ENCODE measurements around the gene RARG. TPM values are rescaled to one million over a fixed set of nuclear protein-coding genes. Genes with fewer than 3 reads are reported as not detected.
A peak's percentile ranks its signal among the peaks of the same experiment; 100 is the strongest.

Gene RARG
- total and polyA plus RNA-seq, 9 donors = 8.7 to 37.0 (median 25.8) TPM

DNA sequence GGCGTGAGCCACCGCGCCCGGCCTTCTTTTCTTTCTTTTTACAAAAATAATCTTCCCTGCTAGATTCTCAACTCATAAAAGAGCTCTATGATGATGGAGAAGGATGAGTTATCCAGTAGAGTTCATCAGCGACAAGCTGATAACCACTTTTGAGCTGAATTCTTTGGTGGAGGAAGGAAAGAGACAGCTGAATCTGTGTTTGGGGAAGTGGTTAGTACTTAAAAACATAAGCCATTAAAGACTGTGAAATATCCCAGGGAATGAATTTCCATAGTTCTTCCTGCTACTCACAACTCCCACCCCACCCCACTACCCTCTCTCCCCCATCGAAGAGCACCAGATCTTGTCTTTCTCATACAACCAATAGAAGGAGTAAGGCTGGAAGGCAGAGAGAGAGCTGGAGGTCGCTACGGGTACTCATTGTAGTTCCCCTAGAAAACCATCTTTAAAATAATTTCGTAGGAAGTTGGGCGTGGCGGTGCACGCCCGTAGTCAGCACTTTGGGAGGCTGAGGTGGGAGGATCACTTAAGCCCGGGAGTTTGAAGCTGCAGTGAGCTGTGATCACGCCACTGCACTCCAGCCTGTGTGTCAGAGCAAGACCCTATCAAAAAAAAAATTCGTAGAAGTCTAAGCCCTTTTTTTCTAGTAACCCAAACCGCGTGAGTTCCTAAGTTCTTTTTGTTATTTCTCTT, 35.4 kb upstream of the RARG start:
- DNase-seq = no peak
- Histone ChIP-seq H3K4me1 (ENCODE audit: insufficient read depth) (peaks cover 5% of the 10 kb centered on the region), H3K27me3 (no peaks in the 10 kb centered on the region), H3K9me3 (no peaks in the 10 kb centered on the region), H3K4me3 (peak overlapping the region; percentile 51), H3K27ac (no peak overlapping the region), H3K36me3 (no peaks in the 10 kb centered on the region)
- 45 to 47% (median 46%) methylated on average over 18 of the region's 18 CpGs for WGBS, 3 donors
- intact Hi-C loops (cut with DNase I) = no loop called here
- TF ChIP-seq POLR2A (IDR thresholded peaks at IDR 0.05) (no peak), CTCF (IDR thresholded peaks at IDR 0.05) (no peak), EP300 (IDR thresholded peaks at IDR 0.05) (no peak)

GRCh38 chr12:53265783-53266182, 33.8 kb upstream of the RARG start:
- peaks cover 5% of the 10 kb centered on the region for H3K4me1 ChIP-seq (ENCODE audit: insufficient read depth)
- intact Hi-C loops (cut with DNase I) = no loop called here
- H3K27ac ChIP-seq = no peak overlapping the region
- no peaks in the 10 kb centered on the region for H3K36me3 ChIP-seq
- 74 to 84% (median 78%) methylated on average over 2 of the region's 2 CpGs for WGBS, 3 donors
- TF ChIP-seq CTCF (IDR thresholded peaks at IDR 0.05) (no peak), EP300 (IDR thresholded peaks at IDR 0.05) (no peak), POLR2A (IDR thresholded peaks at IDR 0.05) (no peak)
- H3K27me3 ChIP-seq = no peaks in the 10 kb centered on the region
- H3K4me3 ChIP-seq = no peak overlapping the region
- DNase-seq = no peak
- H3K9me3 ChIP-seq = no peaks in the 10 kb centered on the region

DNA sequence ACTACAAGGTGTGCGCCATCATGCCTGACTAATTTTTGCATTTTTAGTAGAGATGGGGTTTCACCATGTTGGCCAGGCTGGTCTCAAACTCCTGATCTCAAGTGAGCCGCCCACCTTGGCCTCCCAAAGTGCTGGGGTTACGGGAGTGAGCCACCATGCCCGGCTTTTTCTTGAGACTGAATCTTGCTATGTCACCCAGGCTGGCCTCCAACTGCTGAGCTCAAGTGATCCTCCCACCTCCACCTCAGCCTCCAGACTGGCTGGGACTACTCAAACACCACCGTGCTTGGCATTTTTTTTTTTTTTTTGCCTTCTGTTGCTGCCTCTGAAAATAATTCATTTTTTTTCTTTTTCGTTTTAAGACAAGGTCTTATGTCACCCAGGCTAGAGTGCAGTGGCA, 27.9 kb upstream of the RARG start:
- no peak overlapping the region for H3K4me3 ChIP-seq
- DNase-seq = no peak
- H3K36me3 ChIP-seq = no peaks in the 10 kb centered on the region
- no peak overlapping the region for H3K27ac ChIP-seq
- H3K27me3 ChIP-seq = no peaks in the 10 kb centered on the region
- 74 to 84% (median 76%) methylated on average over 6 of the region's 6 CpGs for WGBS, 3 donors
- TF ChIP-seq CTCF (IDR thresholded peaks at IDR 0.05) (no peak), POLR2A (IDR thresholded peaks at IDR 0.05) (no peak), EP300 (IDR thresholded peaks at IDR 0.05) (no peak)
- H3K9me3 ChIP-seq = no peaks in the 10 kb centered on the region
- intact Hi-C loops (cut with DNase I) = no loop called here
- no peaks in the 10 kb centered on the region for H3K4me1 ChIP-seq (ENCODE audit: insufficient read depth)

GRCh38 chr12:53258541-53259539, 26.8 kb upstream of the RARG start:
- intact Hi-C loops (cut with DNase I) = no loop called here
- H3K27ac ChIP-seq = no peak overlapping the region
- 63 to 70% (median 64%) methylated on average over 7 of the region's 7 CpGs for WGBS, 3 donors
- H3K36me3 ChIP-seq = no peaks in the 10 kb centered on the region
- H3K4me3 ChIP-seq = no peak overlapping the region
- no peaks in the 10 kb centered on the region for H3K27me3 ChIP-seq
- no peak for TF ChIP-seq POLR2A (IDR thresholded peaks at IDR 0.05)
- no peak for TF ChIP-seq CTCF (IDR thresholded peaks at IDR 0.05)
- no peak for TF ChIP-seq EP300 (IDR thresholded peaks at IDR 0.05)
- H3K9me3 ChIP-seq = no peaks in the 10 kb centered on the region
- H3K4me1 ChIP-seq (ENCODE audit: insufficient read depth) = no peaks in the 10 kb centered on the region
- no peak for DNase-seq
